GM12878 (cell line): ENCODE data around the gene TP73. TPM values are rescaled to one million over a fixed set of nuclear protein-coding genes. Genes with fewer than 3 reads are reported as not detected.

Experiments
- ATAC-seq: fragments of 200-7000 bp; cut with Tn5 transposase; 3 replicates; pipeline ENCODE4 v1.9.1; 2020; ENCODE audit warnings: mild to moderate bottlenecking, moderate library complexity
- BruUV-seq: library from RNA; stranded (reverse); fragments of 400-500 nt; replicated peaks from 2 replicates; lab custom pipeline; 2021; lab: Mats Ljungman, UMichigan
- CTCF ChIA-PET: fragments of 300-600 bp; sonication (Branson Sonifier 250); formaldehyde crosslinking; extraction: SDS; loops from one replicate; lab custom pipeline; 2021; ENCODE audit warnings: inconsistent platforms; lab: Yijun Ruan, JAX
- POLR2A ChIA-PET: fragments of 350-600 bp; formaldehyde crosslinking; extraction: SDS; loops from one replicate; lab custom pipeline; 2021; ENCODE audit warnings: inconsistent platforms; lab: Charles Lee
- RAD21 ChIA-PET: fragments of 300-600 bp; sonication (Branson Sonifier 250); formaldehyde crosslinking; loops from one replicate; lab custom pipeline; 2023; ENCODE audit warnings: antibody characterized with exemption; ENCODE audit not compliant: unreplicated experiment; lab: Charles Lee
- SMC1A ChIA-PET: fragments of 300-600 bp; sonication (Branson Sonifier 250); formaldehyde crosslinking; loops from one replicate; lab custom pipeline; 2023; ENCODE audit not compliant: unreplicated experiment, uncharacterized antibody; lab: Charles Lee
- DNase-seq: peaks from one replicate; pipeline ENCODE4 v3.0.0-alpha.2; 2011; ENCODE audit warnings: low read depth, low spot score
- FAIRE-seq: peaks from 3 replicates; lab custom pipeline; 2011; peaks lifted over from hg19 to GRCh38; lab: Jason Lieb, UNC
- H2AFZ ChIP-seq: 2 replicates; pipeline ENCODE4 v1.6.0; 2011; ENCODE audit warnings: low read depth, low read length, control low read depth; ENCODE audit not compliant: control insufficient read depth
- H3K27ac ChIP-seq: 2 replicates; pipeline ENCODE4 v1.5.1; 2011; ENCODE audit warnings: control low read depth; ENCODE audit not compliant: control insufficient read depth, insufficient read depth
- H3K27me3 ChIP-seq, 2 experiments: replicated peaks in 1 of 2; 2 replicates each; pipeline versions ENCODE4 v1.6.0 to v1.6.1; 2011; ENCODE audit warnings: low read length in 1 of 2; ENCODE audit not compliant: control insufficient read depth in 2 of 2, insufficient read depth in 2 of 2
- H3K36me3 ChIP-seq, 2 experiments: 2 replicates each; pipeline ENCODE4 v1.5.1; 2011; ENCODE audit warnings: low read length in 1 of 2; ENCODE audit not compliant: control insufficient read depth in 2 of 2, insufficient read depth in 2 of 2
- H3K4me1 ChIP-seq: 2 replicates; pipeline ENCODE4 v1.6.1; 2011; ENCODE audit warnings: mild to moderate bottlenecking, low read length, moderate library complexity, mixed read lengths; ENCODE audit not compliant: control insufficient read depth, insufficient read depth
- H3K4me2 ChIP-seq: 2 replicates; pipeline ENCODE4 v1.6.0; 2011; ENCODE audit warnings: control low read depth; ENCODE audit not compliant: control insufficient read depth, insufficient read depth
- H3K4me3 ChIP-seq: fragments of 200-600 bp; sonication (generic); 2 replicates; pipeline ENCODE4 v1.5.1; 2016
- H3K79me2 ChIP-seq: 2 replicates; pipeline ENCODE4 v1.6.0; 2011; ENCODE audit warnings: low read length; ENCODE audit not compliant: control insufficient read depth, insufficient read depth
- H3K9ac ChIP-seq: 2 replicates; pipeline ENCODE4 v1.8.0; 2011; ENCODE audit warnings: low read length, control low read depth, mixed read lengths; ENCODE audit not compliant: control insufficient read depth, insufficient read depth
- H3K9me3 ChIP-seq: replicated peaks from 3 replicates; pipeline ENCODE4 v1.5.1; 2011; ENCODE audit warnings: mild to moderate bottlenecking, low read length; ENCODE audit not compliant: control insufficient read depth, insufficient read depth
- H4K20me1 ChIP-seq: 2 replicates; pipeline ENCODE4 v1.6.0; 2011; ENCODE audit not compliant: control insufficient read depth, insufficient read depth
- BCL11A ChIP-seq: IDR thresholded peaks from 2 replicates; pipeline ENCODE4 v1.6.1; 2011; ENCODE audit warnings: low read depth, low read length
- BHLHE40 ChIP-seq, 2 experiments: fragments of 450-650 bp in 1 of 2; IDR thresholded peaks; 2 replicates each; pipeline ENCODE4 v1.6.1; 2011 to 2017; ENCODE audit warnings: low read depth in 2 of 2, borderline replicate concordance in 1 of 2, improper control_type of control experiment in 1 of 2, low read length in 1 of 2, mild to moderate bottlenecking in 1 of 2
- BRCA1 ChIP-seq: IDR thresholded peaks from 2 replicates; pipeline ENCODE4 v1.6.1; 2011; ENCODE audit warnings: low read depth, low read length, improper control_type of control experiment
- CUX1 ChIP-seq: IDR thresholded peaks from 2 replicates; pipeline ENCODE4 v1.6.1; 2012; ENCODE audit warnings: improper control_type of control experiment, low read depth, low read length; ENCODE audit not compliant: insufficient replicate concordance
- EP300 ChIP-seq, 2 experiments: fragments of 150-350 bp in 1 of 2; IDR thresholded peaks; 2 replicates each; pipeline ENCODE4 v1.6.1; 2011 to 2012; ENCODE audit warnings: low read depth in 2 of 2, low read length in 2 of 2, borderline replicate concordance in 1 of 2, improper control_type of control experiment in 1 of 2, inconsistent platforms in 1 of 2; ENCODE audit not compliant: control insufficient read depth in 1 of 2
- GATAD2B ChIP-seq: fragments of 450-650 bp; conservative IDR thresholded peaks from 2 replicates; pipeline ENCODE4 v1.6.1; 2017; ENCODE audit warnings: low read depth, mild to moderate bottlenecking, moderate library complexity
- MTA3 ChIP-seq: IDR thresholded peaks from 2 replicates; pipeline ENCODE4 v1.6.1; 2012; ENCODE audit warnings: low read length, inconsistent platforms, borderline replicate concordance
- MYC ChIP-seq: IDR thresholded peaks from 2 replicates; pipeline ENCODE4 v1.6.1; 2011; ENCODE audit warnings: mild to moderate bottlenecking, low read length, moderate library complexity, inconsistent platforms; ENCODE audit not compliant: insufficient read depth, insufficient replicate concordance, insufficient read length, severe bottlenecking
- POU2F2 ChIP-seq: IDR thresholded peaks from 3 replicates; pipeline ENCODE4 v1.6.1; 2011; ENCODE audit warnings: low read depth, mild to moderate bottlenecking, low read length, borderline replicate concordance
- SKIL ChIP-seq: fragments of 450-650 bp; IDR thresholded peaks from 2 replicates; pipeline ENCODE4 v1.6.1; 2017; ENCODE audit warnings: mild to moderate bottlenecking, low read depth, inconsistent platforms; ENCODE audit not compliant: poor library complexity, severe bottlenecking
- TCF3 ChIP-seq: IDR thresholded peaks from 2 replicates; pipeline ENCODE4 v1.6.1; 2012; ENCODE audit warnings: low read depth, mild to moderate bottlenecking, low read length, borderline replicate concordance; ENCODE audit not compliant: insufficient read depth
- ZNF24 ChIP-seq: fragments of 450-650 bp; IDR thresholded peaks from 2 replicates; pipeline ENCODE4 v1.6.1; 2017; ENCODE audit warnings: antibody characterized with exemption, mild to moderate bottlenecking
- WGBS: methylation state at CpG from one replicate; pipeline ENCODE4 v1.1.6; 2016; ENCODE audit warnings: low lambda C conversion rate; ENCODE audit not compliant: insufficient replicate concordance, insufficient coverage; ENCODE audit errors: missing lambda C conversion rate; 5-methylcytosine and 5-hydroxymethylcytosine counted together
- in situ Hi-C: fragments of 300-500 bp; cut with MboI; formaldehyde crosslinking; loops from 9 replicates; pipeline ENCODE4 v1.14.3; 2018; ENCODE audit warnings: mixed read lengths
- intact Hi-C: fragments of 100-400 bp; cut with micrococcal nuclease; formaldehyde crosslinking; loops from one replicate; pipeline ENCODE4 v1.14.2; 2022; ENCODE audit not compliant: unreplicated experiment
- polyA plus RNA-seq, 11 experiments: library from polyadenylated mRNA; depleted of rRNA in 4 of 11; unstranded in 6 of 11; stranded (reverse) in 5 of 11; fragments of >200 nt; fragmentation: Nextera tagmentation in 4 of 11; fragmentation: Illumina TruSeq in 1 of 11; extraction: Ambion mirVana in 4 of 11; extraction: Trizol in 1 of 11; gene quantifications; 1 replicate in 1 of 11; 2 replicates in 10 of 11; pipeline versions ENCODE4 v1.2.1 to v1.2.3, GENCODE V29; 2011 to 2016; ENCODE audit warnings: inconsistent platforms in 2 of 11, missing spikeins in 2 of 11, low read depth in 1 of 11
- total RNA-seq, 4 experiments: library from RNA; depleted of rRNA in 3 of 4; stranded (reverse); fragments of >200 nt in 3 of 4; fragmentation: Illumina TruSeq in 1 of 4; extraction: Trizol in 1 of 4; gene quantifications; 2 replicates each; pipeline versions ENCODE4 v1.2.1 to v1.2.3, GENCODE V29; 2013 to 2021

Gene TP73
- total and polyA plus RNA-seq, 10 of the 15 experiments (the other 5 are each of a cell fraction or from before 2014, with no cell fraction given), result 0.08 to 54.2 (median 14.9) TPM

GRCh38 chr1:3771108-3772026 lies 119.1 kb downstream of the TP73 start (continued):
- no peak for TF ChIP-seq CUX1
- no peak for TF ChIP-seq GATAD2B

GRCh38 chr1:3772027-3772714 lies 119.9 kb downstream of the TP73 start:
- CTCF ChIA-PET, result interaction anchor here (1.4 kb wide), 1 partner anchor 24 kb away, joined by 4 read pairs; no protein-coding TSS in a partner anchor
- BruUV-seq, result no TSS peak
- H3K4me3 ChIP-seq, result peak overlapping the region; percentile 72
- TF ChIP-seq POU2F2 (no peak), ZNF24 (no peak), BCL11A (no peak), BHLHE40 (IDR thresholded peaks at IDR 0.05; ENCODE audit: borderline replicate concordance in 1 of 2, low read depth in 2 of 2, low read length in 1 of 2) (peak; percentile 76 to 88), SKIL (no peak), BRCA1 (no peak), TCF3 (no peak), MYC (no peak), EP300 (IDR thresholded peaks at IDR 0.05; ENCODE audit: borderline replicate concordance in 1 of 2, control insufficient read depth in 1 of 2, low read depth in 2 of 2, low read length in 2 of 2) (no peak), MTA3 (no peak)

More at GRCh38 chr1:3772027-3772714, 119.9 kb downstream of the TP73 start:
- ATAC-seq (peak; percentile 88), FAIRE-seq (no peak), DNase-seq (no peak)
- ChIA-PET SMC1A (no interaction called here), RAD21 (no interaction called here), POLR2A (no interaction called here)
- H3K4me2 ChIP-seq, result peak overlapping the region; percentile 94
- H2AFZ ChIP-seq, result peak overlapping the region; percentile 6
- no peaks in the 10 kb centered on the region for H3K9me3 ChIP-seq
- under 1% methylated on average over 28 of the region's 61 CpGs for WGBS
- H3K4me1 ChIP-seq, result peaks cover 15% of the 10 kb centered on the region
- no peaks in the 10 kb centered on the region for H3K36me3 ChIP-seq
- H3K79me2 ChIP-seq, result no peaks in the 10 kb centered on the region
- intact Hi-C loops (no loop called here), in situ Hi-C loops (no loop called here)
- no peak overlapping the region for H3K27ac ChIP-seq
- H4K20me1 ChIP-seq, result no peaks in the 10 kb centered on the region
- H3K27me3 ChIP-seq, result no peaks in the 10 kb centered on the region; a peak in 1 of 4 replicates
- H3K9ac ChIP-seq, result peak overlapping the region; percentile 4; the same call in 1 of the 2 replicates
